Measurements from ENCODE around the gene RHOT1. TPM values are rescaled to one million over a fixed set of nuclear protein-coding genes. Genes with fewer than 3 reads are reported as not detected.
"Not testable (repeated sequence)": the region's sequence is repeated elsewhere in the genome, so short reads cannot be mapped to it uniquely, and the experiment has no call there.

RHOT1 gene
- total RNA-seq, 1 experiment from 2014 or later: 28.5 TPM

DNA sequence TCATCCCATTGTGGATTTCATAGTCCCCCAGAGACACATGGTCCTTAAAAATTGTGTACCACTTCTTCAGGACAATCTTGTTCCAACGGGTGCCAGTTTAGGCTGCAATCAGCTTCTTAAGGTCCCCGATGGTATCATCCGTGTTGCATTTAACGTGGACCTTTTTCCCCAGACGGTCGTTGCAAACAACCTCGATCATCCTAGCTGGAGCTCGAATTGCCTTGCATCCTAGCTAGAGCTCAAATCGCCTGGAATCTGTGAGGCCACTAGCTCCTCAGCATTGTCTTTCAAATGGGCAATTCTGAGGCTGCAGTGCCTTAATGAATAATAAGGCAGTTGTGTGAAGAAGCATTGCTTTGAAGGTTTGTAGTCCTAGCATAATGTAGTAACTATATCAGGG is 85.6 kb downstream of the RHOT1 start:
- no peak for DNase-seq (ENCODE audit: low read depth)

DNA sequence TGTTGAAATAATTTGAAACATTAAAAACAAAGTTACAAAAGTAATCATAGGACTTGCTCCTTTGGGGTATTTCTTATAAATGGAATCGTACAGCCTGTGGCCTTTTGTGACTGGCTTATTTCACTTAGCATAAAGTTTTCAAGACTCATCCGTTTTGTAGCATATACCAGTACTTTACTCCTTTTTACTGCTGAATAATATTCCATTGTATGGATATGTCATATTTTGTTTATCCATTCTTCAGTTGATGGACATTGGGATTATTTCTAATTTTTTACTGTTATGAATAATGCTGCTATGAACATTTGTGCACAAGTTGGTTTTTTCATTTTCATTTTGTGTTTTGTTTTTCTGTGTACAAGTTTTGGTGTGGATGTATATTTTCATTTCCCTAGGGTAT is 93.3 kb downstream of the RHOT1 start:
- DNase-seq (ENCODE audit: low read depth): no peak

DNA sequence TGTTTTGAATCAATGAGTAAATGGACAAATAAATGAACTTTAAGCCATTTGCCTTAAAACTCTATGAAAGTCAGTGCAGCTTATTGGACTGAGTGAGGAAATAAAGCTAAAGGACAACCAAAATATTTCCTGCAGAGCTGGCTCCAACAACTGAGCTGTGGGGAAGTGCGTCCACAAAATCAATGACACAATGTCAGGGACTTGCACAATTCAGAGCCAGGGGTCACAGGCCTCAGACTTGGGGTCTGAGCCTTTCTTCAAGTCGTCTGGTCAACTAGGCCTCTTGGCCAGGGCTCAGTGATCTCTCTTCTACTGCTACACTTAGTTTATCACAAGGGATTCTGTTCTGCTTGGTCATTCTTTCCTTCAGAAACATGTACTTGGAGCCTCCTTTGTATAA is 97.2 kb downstream of the RHOT1 start:
- DNase-seq (ENCODE audit: low read depth): no peak

DNA sequence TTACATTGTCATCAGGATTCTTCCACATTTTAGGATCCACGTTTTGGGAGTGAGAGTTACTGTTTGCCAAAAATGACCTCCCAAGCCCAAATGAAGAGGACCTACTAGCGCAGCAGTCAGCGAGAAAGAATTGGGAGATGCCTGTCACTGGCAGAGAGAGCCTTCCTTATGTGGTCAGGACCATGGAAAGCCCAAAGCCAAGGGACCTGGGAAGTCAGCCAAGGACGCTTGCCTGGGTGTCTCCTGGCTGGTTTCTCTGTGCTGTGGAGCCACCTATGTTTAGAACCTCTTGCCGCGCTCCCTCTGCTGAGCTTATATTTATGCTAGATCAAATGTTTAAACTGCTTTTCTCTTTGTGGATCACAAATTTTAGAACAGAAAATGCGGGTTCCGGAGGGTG is 98.4 kb downstream of the RHOT1 start:
- DNase-seq (ENCODE audit: low read depth): peak; percentile 19

DNA sequence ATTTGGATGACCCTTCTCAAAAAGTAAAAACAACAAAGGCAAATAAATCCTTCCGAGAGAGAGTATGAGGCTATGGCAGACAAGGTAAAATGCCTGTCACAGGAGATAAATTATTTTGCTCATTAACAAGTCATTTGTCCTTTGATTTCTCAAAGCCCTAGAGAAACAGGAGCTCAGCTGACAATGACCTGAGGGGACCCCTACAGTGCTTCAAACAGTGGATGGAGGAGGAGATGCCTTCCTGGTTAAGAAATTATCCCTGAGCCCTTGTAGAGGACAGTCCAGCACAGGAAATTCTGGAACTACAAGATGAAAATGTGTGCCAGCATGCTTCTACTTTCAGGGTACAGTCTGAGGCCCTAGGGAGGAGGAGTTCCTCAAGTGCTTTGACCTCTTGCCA is 99.3 kb downstream of the RHOT1 start:
- no peak for DNase-seq (ENCODE audit: low read depth)

DNA sequence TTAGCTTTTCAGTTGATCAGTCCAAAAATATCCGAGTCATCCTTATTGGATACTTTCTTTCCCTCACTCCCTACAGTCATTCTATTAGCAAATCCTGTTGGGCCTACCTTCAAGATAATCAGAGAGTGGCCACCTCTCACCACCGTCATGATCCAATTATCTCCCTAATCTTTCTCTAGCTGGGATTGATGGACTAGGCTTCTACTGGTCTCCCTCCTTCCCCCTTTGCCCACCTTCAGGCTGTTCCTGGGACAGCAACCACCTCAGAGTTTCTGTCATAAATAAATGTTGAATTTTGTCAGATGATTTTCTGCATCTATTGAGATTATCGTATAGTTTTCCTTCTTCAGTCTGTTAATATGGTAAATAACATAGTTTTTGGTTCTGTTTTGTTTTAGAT is 107.2 kb downstream of the RHOT1 start:
- DNase-seq (ENCODE audit: low read depth): no peak

DNA sequence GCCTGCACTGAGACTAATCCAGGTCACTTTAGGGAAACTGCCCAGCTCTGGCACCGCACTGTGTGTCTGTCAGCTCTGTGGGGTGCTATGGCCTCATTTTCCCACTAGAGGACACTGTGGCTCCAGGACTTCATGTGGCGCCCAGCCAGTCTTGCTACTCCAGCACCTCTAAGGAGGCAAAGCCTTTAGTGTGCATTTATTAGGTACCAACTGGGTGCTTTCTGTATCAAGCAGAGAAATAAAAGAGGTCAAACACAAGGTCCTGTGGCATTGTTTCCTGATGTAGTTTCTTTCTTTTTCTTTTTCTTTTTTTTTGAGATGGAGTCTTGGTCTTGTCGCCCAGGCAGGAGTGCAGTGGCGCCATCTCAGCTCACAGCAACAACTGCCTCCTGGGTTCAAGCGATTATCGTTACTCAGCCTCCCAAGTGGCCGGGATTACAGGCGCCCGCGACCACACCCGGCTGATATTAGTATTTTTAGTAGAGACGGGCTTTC is 110.9 kb downstream of the RHOT1 start:
- DNase-seq (ENCODE audit: low read depth): peak; percentile 61

DNA sequence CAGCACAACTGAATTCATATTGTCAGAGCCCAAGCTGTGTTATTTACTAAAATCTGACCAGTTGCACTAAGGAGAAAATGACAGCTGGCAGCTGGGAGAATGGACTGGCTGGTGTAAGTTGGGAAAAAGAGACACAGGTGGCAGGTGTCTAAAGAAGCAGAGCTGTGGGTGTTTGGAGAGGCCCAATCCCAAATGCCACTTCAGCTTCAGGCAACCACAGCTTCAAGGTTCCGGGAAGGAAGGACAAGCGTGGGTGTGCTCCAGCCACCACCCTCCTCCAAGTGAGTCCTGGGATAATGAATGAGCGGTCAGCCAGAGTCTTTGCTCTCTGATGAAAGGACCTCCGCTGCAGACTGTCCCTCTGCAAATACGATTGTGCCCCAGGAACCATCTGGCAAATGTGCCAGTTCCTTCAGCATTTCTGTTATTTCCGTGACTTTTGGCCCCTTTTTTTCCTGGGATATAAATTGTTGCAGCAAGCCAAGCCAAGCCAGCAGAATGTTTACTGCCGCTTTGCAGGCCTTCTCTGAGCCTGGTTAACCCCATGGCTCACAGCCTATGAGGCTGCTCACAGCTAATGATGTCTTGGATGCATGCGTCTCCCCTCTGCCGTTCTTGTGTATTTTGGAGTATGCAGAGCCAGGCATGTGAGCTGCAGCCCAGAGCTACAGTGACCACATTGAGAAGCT is 113.9 kb downstream of the RHOT1 start:
- DNase-seq (ENCODE audit: low read depth): no peak

DNA sequence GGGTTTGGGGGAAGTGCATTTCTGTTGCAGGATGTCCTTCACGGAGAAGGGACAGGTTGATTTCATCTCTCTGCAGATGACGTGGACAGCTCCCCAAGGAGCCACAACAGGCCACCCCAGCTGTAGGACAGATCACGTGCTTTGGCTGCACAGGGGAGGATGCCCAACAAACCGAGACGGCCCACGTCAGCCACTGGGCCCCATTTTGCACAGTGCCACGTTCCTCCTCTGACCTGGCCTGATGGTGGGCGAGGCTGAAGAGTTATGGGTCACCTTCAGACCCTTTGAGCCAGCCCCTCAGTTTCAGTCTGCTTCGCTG is 114.4 kb downstream of the RHOT1 start:
- no peak for DNase-seq (ENCODE audit: low read depth)

DNA sequence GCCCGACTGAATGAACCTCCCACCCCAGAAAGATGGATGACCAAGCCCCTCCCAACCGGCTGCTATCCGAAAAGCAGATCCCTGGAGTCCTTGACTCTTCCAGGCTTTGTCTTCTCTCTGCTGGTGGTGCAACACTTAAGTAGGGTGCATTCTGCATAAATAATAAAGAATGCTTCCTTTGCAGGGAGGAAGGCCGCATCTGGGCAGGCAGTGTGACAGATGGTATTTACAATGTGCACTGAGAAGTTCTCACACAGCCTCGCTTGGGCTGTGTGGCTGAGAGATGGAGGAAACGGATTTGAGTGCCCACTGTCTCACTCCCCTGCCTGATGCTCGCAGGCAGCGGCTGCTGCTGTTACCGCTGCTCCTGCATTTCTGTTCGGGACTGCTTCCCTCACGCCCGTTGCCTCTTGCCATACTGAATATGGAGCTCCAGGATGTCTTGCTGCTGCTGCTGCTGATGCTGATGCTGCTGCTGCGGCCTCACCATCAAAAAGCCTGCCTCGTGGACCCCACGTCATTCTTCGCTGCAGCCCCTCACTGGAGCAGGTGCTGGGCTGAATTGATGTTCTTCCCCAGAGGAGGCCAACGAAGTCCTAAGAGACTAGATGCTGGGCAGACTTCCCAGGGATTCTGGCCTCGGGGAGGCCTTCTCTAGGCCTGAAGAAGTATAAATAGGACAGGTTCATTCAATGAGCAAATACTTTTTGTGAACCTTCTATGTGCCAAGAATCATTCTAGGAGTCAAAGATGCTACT is 116.3 kb downstream of the RHOT1 start:
- DNase-seq (ENCODE audit: low read depth): no peak

DNA sequence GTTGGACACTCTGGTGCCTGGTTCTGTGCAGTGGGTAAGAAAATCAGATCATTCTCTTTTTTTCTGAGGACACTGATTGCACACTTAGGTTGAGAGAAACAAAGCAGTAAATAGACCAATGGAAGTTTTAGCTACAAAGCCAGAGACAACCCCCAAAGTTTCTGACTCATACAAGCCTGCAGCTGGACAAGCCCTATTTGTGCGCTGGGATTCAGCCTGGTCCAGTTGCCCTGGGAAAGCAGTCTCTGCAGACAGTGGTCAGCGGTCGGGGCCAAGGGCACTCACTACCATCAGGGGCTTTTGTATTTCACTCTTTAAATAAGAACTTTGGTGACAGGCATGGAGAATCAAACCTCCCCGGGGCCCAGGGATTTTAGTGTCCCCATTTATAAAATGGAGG is 117.3 kb downstream of the RHOT1 start:
- peak; percentile 69 for DNase-seq (ENCODE audit: low read depth)

DNA sequence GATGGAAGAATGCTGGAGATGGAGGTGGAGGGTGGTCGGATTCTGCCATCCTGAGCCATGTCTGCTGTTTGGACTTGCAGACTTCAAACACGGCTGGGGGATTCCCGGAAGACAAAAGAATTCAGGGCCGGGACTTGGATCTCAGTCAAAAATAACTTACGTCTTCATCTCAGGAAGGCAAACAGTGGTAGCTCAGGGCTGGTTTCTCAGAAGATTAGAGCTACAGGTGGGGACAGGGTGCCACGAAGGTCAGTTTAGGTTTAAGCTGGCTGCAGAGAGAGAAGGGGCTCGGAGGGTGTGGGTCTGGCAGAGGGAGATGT is 119.1 kb downstream of the RHOT1 start:
- DNase-seq (ENCODE audit: low read depth): no peak

DNA sequence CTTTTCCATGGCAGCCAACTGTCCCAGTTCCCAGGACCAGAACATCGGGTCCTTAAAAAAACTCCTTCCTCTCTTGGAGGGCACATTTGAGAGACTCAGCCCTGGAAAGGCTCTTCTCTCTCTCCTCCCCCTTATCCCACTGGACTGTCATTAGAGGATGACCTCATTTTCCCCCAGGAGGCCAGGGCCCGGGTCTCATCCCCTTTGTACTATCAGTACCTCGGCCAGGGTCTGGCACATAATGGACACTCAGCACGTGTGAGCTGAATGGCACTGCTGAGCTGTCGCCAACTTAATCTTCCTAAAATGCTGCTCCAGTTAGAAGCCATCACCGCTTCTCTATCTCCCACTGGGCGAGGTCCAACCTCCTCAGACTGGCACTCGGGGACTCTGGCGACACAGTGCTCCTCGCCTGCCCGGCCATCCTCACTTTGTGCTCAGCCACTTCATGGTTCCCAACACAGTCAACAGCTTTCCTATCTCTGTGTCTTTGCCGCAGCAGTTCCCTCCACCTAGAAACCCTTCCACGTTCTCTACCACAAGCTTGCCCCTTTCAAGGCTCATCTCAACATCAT is 119.7 kb downstream of the RHOT1 start:
- no peak for DNase-seq (ENCODE audit: low read depth)

DNA sequence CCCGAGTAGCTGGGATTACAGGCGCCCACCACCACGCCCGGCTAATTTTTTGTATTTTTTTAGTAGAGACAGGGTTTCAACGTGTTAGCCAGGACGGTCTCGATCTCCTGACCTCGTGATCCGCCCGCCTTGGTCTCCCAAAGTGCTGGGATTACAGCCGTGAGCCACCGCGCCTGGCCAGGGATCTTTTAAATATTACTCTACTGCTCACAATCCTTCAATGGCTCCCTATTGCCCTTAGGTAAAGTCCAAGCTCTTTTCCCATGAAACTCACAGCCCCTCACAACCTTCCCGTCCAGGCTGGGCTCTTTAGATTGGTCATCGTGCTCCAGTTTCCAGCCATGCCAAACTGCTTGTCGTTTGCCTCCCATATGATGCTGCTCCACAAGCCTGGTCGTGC is 121.2 kb downstream of the RHOT1 start:
- DNase-seq (ENCODE audit: low read depth): not testable (repeated sequence)

DNA sequence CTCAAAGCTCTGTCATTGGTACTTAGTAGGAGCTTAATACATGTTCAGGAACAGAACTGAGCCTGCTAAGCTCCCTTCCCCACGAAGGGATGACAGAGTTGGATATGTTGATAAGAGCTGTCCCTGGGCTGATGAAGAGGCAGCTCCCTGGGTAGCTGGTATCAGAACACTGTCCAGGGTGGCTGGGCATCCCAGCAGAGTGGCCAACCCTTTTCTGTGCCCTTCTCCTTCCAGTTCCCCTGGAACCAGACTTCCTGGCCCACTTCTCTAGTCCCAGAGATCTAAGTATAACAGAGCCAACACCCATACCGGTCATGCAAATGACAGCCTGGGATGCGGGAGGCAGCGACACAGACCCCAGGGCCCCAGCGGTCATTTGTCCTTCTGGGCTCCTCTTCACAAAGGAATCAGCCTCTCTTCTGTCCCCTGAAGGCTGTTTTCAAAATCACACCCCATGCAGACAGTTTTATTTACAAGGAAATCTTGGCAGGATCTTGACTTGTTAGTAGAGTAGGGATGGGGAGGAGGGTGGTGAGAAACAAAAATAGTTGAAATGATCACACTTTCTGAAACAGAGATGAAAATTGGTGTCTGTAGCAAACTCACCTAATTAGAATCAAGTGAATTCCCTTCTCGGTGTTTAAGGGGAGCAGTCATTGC is 122.0 kb downstream of the RHOT1 start:
- DNase-seq (ENCODE audit: low read depth): no peak

DNA sequence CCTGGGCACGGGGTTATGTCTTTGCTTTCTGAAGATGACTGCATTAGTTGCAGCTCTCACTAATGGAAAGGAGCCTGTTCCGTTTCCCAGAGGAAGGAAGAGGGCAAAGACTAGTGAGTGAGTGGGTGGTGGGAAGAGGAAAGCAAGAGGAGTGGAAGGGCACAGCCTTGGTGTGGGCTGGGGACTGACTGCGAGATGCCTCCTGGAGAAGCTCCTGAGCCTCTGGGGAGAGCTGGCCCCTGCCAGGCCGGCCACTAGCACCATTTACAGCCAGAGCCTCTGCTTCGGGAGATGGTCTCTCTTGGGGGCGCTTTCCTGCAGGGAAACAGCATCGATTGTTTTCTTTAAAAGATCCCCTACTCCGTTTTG is 122.5 kb downstream of the RHOT1 start:
- no peak for DNase-seq (ENCODE audit: low read depth)

DNA sequence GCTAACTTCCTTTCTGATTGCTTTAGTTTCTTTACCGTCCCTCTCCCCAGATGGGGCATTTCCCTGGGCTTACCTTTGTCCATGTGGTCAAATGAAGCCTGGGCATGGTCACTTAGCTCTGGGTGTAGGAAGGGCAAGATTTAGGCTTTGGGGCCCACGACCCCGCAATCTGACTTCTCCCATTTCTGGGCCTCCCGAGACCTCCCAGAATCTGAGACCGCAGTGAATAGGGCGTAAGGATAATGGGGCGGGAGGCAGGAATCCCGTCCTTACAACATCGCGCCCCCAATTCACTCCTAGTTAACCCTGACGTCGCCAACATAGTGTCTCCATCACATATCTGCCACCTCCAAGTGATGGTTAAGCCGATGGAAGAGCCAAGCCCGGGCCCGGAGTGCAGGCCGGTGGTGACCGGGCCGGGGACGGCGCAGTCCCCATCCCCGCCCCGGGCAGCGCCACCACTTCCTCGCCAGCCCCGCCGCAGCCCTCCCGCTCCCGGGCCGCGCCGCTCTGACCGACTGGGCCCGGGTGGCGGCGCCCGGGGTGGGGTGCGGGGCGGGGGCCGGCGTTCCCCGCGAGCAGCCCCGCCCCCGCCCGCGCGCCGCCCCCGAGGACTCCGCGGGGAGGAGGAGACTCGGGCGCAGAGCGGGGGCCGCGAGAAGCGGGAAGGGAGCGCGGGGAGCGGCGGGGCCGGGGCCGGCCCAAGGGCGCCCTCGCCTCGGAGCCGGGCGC is 123.1 kb downstream of the RHOT1 start, which contains the start of gene RHBDL3:
Gene RHBDL3 (plus strand): TSS at position 641 of the 732 bp plus-strand sequence. CDS start 358 bp downstream, outside the sequence.
- DNase-seq (ENCODE audit: low read depth): no peak

DNA sequence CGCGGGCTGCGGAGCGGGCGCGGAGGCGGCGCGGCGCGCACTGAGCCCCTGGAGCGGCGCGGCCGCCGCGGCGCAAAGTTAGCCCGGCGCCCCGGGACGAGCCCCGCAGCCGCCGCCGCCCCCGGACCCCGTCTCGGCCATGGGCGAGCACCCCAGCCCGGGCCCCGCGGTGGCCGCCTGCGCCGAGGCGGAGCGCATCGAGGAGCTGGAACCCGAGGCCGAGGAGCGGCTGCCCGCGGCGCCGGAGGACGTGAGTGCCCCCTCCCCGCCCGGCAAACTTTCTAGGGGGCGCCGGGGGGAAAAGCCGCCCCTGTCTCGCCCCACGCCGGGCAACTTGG is 123.7 kb downstream of the RHOT1 start:
- DNase-seq (ENCODE audit: low read depth): no peak

DNA sequence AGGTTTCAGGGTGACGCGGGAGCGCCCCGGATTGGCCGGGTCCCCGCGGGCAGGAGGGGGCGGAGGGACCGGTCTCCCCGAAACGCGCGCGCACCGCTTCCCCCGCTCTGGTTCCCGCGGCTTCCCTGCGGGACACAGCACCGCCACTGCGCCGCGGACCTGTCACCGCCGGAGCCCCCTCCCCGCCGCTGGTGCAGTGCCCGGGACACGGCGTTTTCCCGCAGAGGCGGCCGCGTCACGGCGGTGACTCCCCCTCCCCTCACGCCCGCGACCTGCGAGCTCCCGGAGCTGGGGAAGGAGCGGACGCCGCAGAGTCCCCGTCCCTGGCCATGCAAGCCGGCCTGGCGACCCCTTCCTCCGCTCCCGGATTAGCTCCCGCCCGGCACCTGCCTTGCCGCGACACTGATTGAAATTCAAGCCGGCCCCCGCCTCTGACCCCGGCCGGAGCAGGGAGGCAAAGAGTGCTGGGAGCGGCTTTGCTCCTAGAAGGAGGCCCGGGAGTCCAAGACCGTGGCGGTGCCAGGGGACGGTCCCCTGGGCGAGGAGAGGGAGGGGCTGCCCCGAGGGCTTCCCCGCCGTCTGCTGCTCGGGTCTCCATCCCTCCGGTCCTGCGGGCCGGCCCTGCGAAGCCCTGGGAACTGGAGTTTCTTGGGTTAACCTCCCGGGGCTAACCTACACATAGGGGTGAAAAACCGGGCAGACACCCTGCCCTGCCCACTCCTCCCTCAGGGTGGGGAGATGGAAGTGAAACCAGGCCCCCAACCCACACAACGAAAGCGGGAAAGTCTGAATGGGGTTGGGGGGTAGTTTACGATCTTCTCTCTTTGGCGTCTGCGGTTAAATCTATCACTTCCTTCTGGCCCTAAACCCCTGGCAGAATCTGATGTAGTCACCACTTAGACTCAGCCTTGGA is 124.3 kb downstream of the RHOT1 start:
- no peak for DNase-seq (ENCODE audit: low read depth)

DNA sequence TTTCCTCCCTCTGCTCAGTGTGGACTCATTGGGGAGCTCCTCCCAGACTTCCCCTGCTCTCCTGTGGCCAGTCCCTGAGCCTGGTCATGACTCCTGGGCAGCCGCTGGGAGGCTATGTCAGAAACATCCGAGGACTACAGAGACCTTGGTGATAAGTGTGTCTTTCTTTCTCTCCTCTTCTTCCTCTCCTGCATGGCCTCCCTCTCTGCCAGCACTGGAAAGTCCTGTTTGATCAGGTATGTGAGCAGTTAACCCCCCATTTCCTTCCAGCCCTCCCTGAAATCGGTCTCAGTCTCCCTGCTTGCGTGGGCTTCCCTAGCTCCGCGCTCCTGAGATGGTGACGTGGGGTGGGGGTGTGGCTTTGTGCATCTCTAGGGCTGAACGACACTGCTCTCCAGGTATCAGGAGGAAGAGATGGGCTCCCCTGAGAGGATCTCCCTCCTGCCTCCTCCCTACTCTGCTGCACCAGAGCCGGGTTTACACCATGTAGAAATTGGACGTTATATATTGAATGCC is 125.4 kb downstream of the RHOT1 start:
- no peak for DNase-seq (ENCODE audit: low read depth)
